Measurements from ENCODE around the gene NUDT3.
"Not testable (repeated sequence)": the region's sequence is repeated elsewhere in the genome, so short reads cannot be mapped to it uniquely, and the experiment has no call there.

The NUDT3 gene

GRCh38 chr6:34393191-34393965 is 909 bp upstream of the NUDT3 start:
- peak; percentile 34 to 73 for DNase-seq

GRCh38 chr6:34391786-34392496 is 528 bp downstream of the NUDT3 start:
- peak; percentile 35 to 55 for DNase-seq

GRCh38 chr6:34391473-34391785 is 1.0 kb downstream of the NUDT3 start:
- no peak for DNase-seq

DNA sequence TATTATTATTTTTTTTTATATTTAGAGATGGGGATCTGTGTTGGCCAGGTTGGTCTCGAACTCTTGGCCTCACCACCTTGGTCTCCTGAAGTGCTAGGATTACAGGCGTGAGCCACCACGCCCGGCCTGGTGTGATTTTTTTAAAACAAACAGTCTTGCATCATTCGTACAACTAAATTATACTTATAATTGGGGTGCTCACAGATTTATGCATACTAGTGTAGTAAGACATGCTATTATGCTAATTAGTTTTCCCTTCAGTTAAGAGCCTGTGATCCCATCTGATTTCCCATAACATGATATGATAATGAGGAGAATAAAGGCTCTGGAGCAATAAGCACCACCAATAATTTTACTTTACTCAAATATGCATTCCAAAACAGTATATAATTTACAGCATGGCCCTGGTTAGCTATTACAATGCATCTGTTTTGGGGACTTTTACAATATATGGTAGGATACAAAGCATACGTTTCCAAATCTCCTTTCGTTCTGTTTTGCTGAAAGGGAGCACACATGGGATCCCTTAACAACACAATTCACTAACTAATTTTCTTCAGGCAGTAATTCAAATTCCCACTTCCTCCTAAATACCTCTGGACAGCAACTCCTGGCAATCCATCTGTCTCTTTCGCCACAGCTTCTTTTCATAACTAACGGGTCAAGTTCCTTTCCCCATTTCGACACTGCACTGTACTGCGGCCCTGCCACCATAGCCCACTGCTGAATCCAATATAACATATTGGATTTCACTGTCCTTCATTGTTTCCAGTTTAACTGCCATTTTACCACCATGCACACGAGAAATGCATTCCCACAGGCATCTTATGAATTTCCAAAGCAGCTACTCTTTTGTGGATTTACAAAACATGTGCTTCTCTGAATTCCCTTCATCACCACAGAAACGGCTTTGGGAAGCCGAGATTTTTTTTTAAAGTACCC is 1.7 kb downstream of the NUDT3 start:
- peak; percentile 79 to 82 for DNase-seq

GRCh38 chr6:34389034-34389433 is 3.4 kb downstream of the NUDT3 start:
- DNase-seq: peak in 1 of 2 donors; percentile 34

- DNase-seq: no peak
Observed at GRCh38 chr6:34388421-34388820, 4.0 kb downstream of the NUDT3 start.

DNA sequence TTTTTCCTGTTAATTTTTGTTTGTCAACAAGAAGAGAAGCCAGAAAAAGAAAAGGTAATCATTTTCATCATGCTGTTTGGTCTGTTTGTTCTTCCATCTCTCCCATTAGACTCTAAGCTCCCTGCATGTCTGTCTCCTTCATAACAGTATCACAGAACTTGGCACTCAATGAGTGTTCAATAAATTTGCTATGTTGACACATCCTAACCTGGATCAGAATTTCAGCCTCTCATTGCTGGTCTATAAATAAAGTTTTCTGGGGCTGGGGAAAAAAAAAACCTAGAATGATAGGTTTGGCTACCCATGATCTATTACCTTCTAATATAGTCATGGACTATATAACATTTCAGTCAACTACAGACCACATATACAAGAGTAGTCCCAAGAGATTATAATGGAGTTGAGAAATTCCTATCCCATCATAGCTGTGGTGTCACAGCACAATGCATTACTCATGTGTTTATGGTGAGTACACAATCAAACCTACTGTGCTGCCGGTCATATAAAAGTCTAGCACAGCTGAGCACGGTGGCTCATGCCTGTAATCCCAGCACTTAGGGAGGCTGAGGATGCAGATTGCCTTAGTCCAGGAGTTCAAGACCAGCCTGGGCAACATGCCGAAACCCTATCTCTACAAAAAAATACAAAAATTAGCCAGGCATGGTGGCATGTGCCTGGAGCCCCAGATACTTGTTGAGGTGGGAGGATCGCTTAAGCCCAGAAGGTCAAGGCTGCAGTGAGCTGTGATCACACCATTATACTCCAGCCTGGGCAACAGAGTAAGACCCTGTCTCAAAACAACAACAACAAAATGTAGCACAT is 5.9 kb downstream of the NUDT3 start:
- DNase-seq: peak in 1 of 2 donors; percentile 25

- no peak for DNase-seq
Observed at GRCh38 chr6:34385793-34386195, 6.7 kb downstream of the NUDT3 start.

GRCh38 chr6:34384321-34385153 is 7.9 kb downstream of the NUDT3 start:
- DNase-seq: no peak

- no peak for DNase-seq
Observed at GRCh38 chr6:34383656-34384320, 8.7 kb downstream of the NUDT3 start.

DNA sequence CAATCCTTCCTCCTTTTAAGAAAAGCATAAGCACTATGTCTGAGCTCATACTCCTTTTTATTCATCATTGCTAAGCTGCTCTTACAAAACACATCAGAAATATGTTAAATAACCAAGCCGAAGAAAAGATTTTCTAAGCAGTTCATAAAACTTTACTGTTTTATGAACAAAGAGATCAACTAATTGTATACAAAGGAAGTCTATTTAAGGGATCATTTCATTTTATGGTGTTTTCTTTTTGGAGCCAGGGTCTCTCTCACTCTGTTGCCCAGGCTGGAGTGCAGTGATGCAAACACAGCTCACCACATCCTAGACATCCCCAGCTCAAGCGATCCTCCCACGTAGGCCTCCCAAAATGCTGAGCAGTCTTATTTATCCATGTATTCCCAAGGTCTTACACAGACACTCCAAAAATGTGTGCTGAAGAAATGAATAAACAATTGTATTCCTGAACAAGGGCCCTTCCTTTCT is 9.3 kb downstream of the NUDT3 start:
- peak; percentile 14 to 42 for DNase-seq

- peak; percentile 36 to 67 for DNase-seq
Observed at GRCh38 chr6:34381081-34381480, 11.4 kb downstream of the NUDT3 start.

GRCh38 chr6:34378470-34378869 is 14.0 kb downstream of the NUDT3 start:
- DNase-seq: no peak

DNA sequence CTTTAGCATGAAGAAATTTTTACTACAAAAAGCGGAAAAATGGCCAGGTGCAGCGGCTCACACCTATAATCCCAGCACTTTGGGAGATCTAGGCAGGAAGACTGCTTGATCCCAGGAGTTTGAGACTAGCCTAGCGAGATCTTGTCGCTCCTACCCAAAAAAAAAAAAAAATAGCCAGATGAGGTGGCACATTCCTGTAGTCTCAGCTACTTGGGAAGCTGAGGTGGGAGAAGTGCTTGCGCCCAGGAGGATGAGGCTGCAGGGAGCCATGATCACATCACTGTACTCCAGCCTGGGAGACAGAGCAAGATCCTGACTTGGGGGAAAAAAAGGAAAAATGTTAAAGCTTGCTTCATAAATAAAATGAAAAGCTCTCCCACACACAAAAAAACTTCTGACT is 14.5 kb downstream of the NUDT3 start:
- no peak for DNase-seq

DNA sequence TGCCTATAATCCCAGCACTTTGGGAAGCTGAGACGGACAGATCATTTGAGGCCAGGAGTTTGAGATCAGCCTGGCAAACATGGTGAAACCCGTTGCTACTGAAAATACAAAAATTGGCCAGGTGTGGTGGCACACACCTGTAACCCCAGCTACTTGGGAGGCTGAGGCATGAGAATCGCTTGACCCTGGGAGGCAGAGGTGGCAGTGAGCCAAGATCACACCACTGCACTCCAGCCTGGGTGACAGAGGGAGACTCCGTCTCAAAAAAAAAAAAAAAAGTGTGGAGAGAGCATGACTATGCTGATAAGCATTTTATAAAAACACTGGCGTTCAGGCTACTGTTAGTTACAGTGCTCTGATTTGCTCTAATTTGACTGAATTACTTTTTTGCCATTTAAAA is 14.9 kb downstream of the NUDT3 start:
- DNase-seq: not testable (repeated sequence)

GRCh38 chr6:34375833-34376232 is 16.6 kb downstream of the NUDT3 start:
- DNase-seq: no peak

DNA sequence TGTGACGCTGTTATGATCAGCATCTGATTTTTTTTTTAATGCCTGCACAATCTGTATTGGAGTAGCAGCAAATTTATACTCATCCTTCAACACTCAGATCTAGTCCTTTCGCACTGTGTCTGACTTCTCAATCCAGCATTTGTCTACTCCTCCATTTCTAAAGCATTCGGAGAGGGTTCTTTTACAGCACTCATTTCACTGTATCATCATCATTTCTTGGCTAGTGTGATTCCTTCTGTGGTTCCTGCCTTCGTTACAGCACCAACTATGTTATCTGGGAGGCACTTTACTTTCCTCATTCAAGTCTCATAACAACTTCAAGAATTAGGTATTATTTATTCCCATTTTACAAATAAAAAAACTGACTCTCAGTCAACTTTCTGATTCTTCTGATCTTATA is 18.0 kb downstream of the NUDT3 start:
- no peak for DNase-seq

DNA sequence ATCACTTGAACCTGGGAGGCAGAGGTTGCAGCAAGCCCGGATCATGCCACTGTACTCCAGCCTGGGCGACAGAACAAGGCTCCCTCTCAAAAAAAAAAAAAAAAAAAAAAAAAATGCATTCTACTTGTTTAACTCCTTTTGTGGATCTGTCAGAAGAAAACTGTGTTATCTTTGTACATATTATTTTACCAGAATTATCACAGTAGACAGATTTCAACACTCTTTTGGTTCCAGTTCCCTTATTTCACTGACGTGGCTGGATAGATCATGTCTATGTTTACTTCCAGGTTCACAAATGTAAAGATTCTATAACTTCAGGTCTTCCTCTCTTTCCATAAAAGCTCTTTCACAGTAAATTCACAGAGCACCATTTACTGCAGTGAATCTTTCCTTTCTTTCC is 18.4 kb downstream of the NUDT3 start:
- peak; percentile 63 to 88 for DNase-seq

DNA sequence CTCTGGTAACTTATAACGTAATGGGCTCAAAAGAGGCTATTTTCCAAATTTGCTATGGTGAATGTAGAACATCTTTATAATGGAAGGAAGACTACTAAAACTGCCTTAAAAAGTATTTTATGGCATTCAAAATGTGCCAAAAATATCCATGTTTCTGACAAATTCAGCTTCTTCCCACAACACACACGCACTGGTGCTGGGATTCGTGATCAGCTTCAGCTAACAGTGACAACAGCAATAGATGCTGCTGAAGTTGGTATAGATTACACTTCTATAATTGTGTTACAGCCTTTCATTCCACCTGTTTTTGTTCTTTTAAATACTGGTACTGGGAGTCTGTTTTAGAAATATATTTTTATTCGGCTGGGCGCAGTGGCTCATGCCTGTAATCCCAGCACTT is 19.0 kb downstream of the NUDT3 start:
- no peak for DNase-seq

DNA sequence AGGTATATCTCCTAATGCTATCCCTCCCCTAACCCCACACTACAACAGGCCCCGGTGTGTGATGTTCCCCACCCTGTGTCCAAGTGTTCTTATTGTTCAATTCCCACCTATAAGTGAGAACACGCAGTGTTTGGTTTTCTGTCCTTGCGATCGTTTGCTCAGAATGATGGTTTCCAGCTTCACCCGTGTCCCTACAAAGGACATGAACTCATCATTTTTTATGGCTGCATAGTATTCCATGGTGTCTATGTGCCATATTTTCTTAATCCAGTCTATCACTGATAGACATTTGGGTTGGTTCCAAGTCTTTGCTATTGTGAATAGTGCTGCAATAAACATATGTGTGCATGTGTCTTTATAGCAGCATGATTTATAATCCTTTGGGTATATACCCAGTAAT is 20.6 kb downstream of the NUDT3 start:
- DNase-seq: not testable (repeated sequence)

GRCh38 chr6:34370361-34370760 is 22.1 kb downstream of the NUDT3 start:
- DNase-seq: peak; percentile 76 to 82
